A549 (cell line): ENCODE measurements around the gene DTWD1. TPM values are rescaled to one million over a fixed set of nuclear protein-coding genes. Genes with fewer than 3 reads are reported as not detected.

Experiments used
- ATAC-seq, 2 experiments: fragments of 200-7000 bp in 1 of 2; fragments of >200 bp in 1 of 2; cut with Nextera tagmentation in 1 of 2; cut with Tn5 transposase in 1 of 2; 3 replicates each; pipeline versions ENCODE4 v1.8.0 to v1.9.1; 2018 to 2020; ENCODE audit warnings: mild to moderate bottlenecking in 1 of 2, moderate library complexity in 1 of 2
- CTCF ChIA-PET: fragments of 300-600 bp; sonication (Branson Sonifier 250); formaldehyde crosslinking; extraction: SDS; loops from one replicate; lab custom pipeline; 2021; ENCODE audit warnings: antibody characterized with exemption, inconsistent platforms; lab: Yijun Ruan, JAX
- POLR2A ChIA-PET: fragments of 350-600 bp; formaldehyde crosslinking; extraction: SDS; loops from one replicate; lab custom pipeline; 2021; ENCODE audit warnings: antibody characterized with exemption, inconsistent platforms; lab: Yijun Ruan, JAX
- DNase-seq, 2 experiments: peaks; one replicate each; pipeline versions ENCODE4 v3.0.0 to v3.0.0-alpha.2; 2011 to 2016; ENCODE audit warnings: low read depth in 1 of 2, low spot score in 1 of 2
- FAIRE-seq: peaks from 2 replicates; lab custom pipeline; 2011; peaks lifted over from hg19 to GRCh38; lab: Jason Lieb, UNC
- H3K27ac ChIP-seq, 2 experiments: fragments of >200 bp; sonication (Bioruptor Twin); formaldehyde crosslinking; 3 replicates each; pipeline ENCODE4 v1.5.1; 2016 to 2017
- H3K4me1 ChIP-seq: fragments of >200 bp; sonication (Bioruptor Twin); formaldehyde crosslinking; 3 replicates; pipeline ENCODE4 v1.6.1; 2016
- H3K4me2 ChIP-seq: fragments of >200 bp; sonication (Bioruptor Twin); formaldehyde crosslinking; 3 replicates; pipeline ENCODE4 v1.6.1; 2016
- H3K4me3 ChIP-seq: fragments of >200 bp; sonication (Bioruptor Twin); formaldehyde crosslinking; 3 replicates; pipeline ENCODE4 v1.5.1; 2016
- H3K9me3 ChIP-seq: fragments of >200 bp; sonication (Bioruptor Twin); formaldehyde crosslinking; 3 replicates; pipeline ENCODE4 v1.6.1; 2016
- CEBPB ChIP-seq, 2 experiments: fragments of >200 bp in 1 of 2; sonication (Bioruptor Twin) in 1 of 2; formaldehyde crosslinking in 1 of 2; IDR thresholded peaks; 2 replicates each; pipeline ENCODE4 v1.6.1; 2012 to 2016
- CHD2 ChIP-seq: fragments of 150-350 bp; IDR thresholded peaks from 2 replicates; pipeline ENCODE4 v1.6.1; 2014; ENCODE audit warnings: low read length; ENCODE audit not compliant: partially characterized antibody
- CHD4 ChIP-seq: fragments of 200-600 bp; sonication (generic); IDR thresholded peaks from 2 replicates; pipeline ENCODE4 v1.6.1; 2016; ENCODE audit warnings: antibody characterized with exemption, mild to moderate bottlenecking, borderline replicate concordance
- CTCF ChIP-seq: fragments of >200 bp; sonication (Bioruptor Twin); formaldehyde crosslinking; IDR thresholded peaks from 3 replicates; pipeline ENCODE4 v1.5.1; 2016
- EHF ChIP-seq: fragments of 250-450 bp; sonication (Bioruptor Pico); IDR thresholded peaks from 2 replicates; pipeline ENCODE4 v1.5.0; 2020; ENCODE audit warnings: mild to moderate bottlenecking
- ESRRA ChIP-seq: fragments of 150-350 bp; IDR thresholded peaks from 2 replicates; pipeline ENCODE4 v1.6.1; 2014; ENCODE audit warnings: mild to moderate bottlenecking, low read length, borderline replicate concordance
- FOXS1 ChIP-seq: fragments of 250-450 bp; sonication (Bioruptor Pico); IDR thresholded peaks from 2 replicates; pipeline ENCODE4 v1.5.0; 2020; ENCODE audit warnings: mild to moderate bottlenecking, moderate library complexity
- GATA3 ChIP-seq: IDR thresholded peaks from 2 replicates; pipeline ENCODE4 v1.6.1; 2012; ENCODE audit warnings: borderline replicate concordance
- HES2 ChIP-seq: fragments of >200 bp; sonication (Bioruptor Twin); formaldehyde crosslinking; IDR thresholded peaks from 2 replicates; pipeline ENCODE4 v1.6.1; 2016
- HOXB13 ChIP-seq: fragments of 250-450 bp; sonication (Bioruptor Pico); IDR thresholded peaks from 2 replicates; pipeline ENCODE4 v1.5.0; 2020; ENCODE audit warnings: low read depth, mild to moderate bottlenecking, moderate library complexity
- JUN ChIP-seq, 2 experiments: fragments of >200 bp; sonication (Bioruptor Twin); formaldehyde crosslinking; IDR thresholded peaks; 2 replicates in 1 of 2; 3 replicates in 1 of 2; pipeline ENCODE4 v1.6.1; 2016 to 2017
- JUNB ChIP-seq: fragments of >200 bp; sonication (Bioruptor Twin); formaldehyde crosslinking; IDR thresholded peaks from 2 replicates; pipeline ENCODE4 v1.6.1; 2016
- MAX ChIP-seq: IDR thresholded peaks from 2 replicates; pipeline ENCODE4 v1.6.1; 2012
- NPAS2 ChIP-seq: fragments of 250-450 bp; sonication (Bioruptor Pico); IDR thresholded peaks from 2 replicates; pipeline ENCODE4 v1.8.0; 2022; ENCODE audit warnings: mild to moderate bottlenecking, moderate library complexity, borderline replicate concordance
- NR3C1 ChIP-seq: fragments of >200 bp; sonication (Bioruptor Twin); formaldehyde crosslinking; IDR thresholded peaks from 3 replicates; pipeline ENCODE4 v1.6.1; 2017
- RAD21 ChIP-seq, 2 experiments: fragments of >200 bp in 1 of 2; sonication (Bioruptor Twin) in 1 of 2; formaldehyde crosslinking in 1 of 2; IDR thresholded peaks in 1 of 2; conservative IDR thresholded peaks in 1 of 2; 2 replicates in 1 of 2; 3 replicates in 1 of 2; pipeline ENCODE4 v1.6.1; 2012 to 2018; ENCODE audit warnings: inconsistent platforms in 1 of 2
- RARB ChIP-seq: fragments of 250-450 bp; sonication (Bioruptor Pico); IDR thresholded peaks from 2 replicates; pipeline ENCODE4 v1.8.0; 2021; ENCODE audit warnings: mild to moderate bottlenecking, moderate library complexity
- REST ChIP-seq: fragments of 200-600 bp; sonication (generic); IDR thresholded peaks from 2 replicates; pipeline ENCODE4 v1.6.1; 2016; ENCODE audit warnings: antibody characterized with exemption, mild to moderate bottlenecking, moderate library complexity
- RFX5 ChIP-seq: fragments of 450-650 bp; IDR thresholded peaks from 2 replicates; pipeline ENCODE4 v1.7.1; 2014; ENCODE audit warnings: antibody characterized with exemption, mild to moderate bottlenecking, moderate library complexity
- SREBF2 ChIP-seq: fragments of 450-650 bp; IDR thresholded peaks from 2 replicates; pipeline ENCODE4 v1.6.1; 2014; ENCODE audit warnings: mild to moderate bottlenecking, moderate library complexity
- TFCP2L1 ChIP-seq: fragments of 250-450 bp; sonication (Bioruptor Pico); IDR thresholded peaks from 2 replicates; pipeline ENCODE4 v1.5.0; 2021; ENCODE audit warnings: mild to moderate bottlenecking
- TP53 ChIP-seq: fragments of 250-450 bp; sonication (Bioruptor Pico); IDR thresholded peaks from 2 replicates; pipeline ENCODE4 v1.5.0; 2021; ENCODE audit warnings: mild to moderate bottlenecking, moderate library complexity
- ZC3H11A ChIP-seq: fragments of 450-650 bp; IDR thresholded peaks from 2 replicates; pipeline ENCODE4 v1.6.1; 2014; ENCODE audit warnings: antibody characterized with exemption, mild to moderate bottlenecking
- ZSCAN20 ChIP-seq: fragments of 250-450 bp; sonication (Bioruptor Pico); IDR thresholded peaks from 2 replicates; pipeline ENCODE4 v1.8.0; 2022; ENCODE audit warnings: mild to moderate bottlenecking, moderate library complexity
- WGBS: methylation state at CpG from one replicate; pipeline ENCODE4 v1.1.6; 2017; ENCODE audit errors: missing lambda C conversion rate; 5-methylcytosine and 5-hydroxymethylcytosine counted together
- polyA plus RNA-seq, 4 experiments: library from polyadenylated mRNA; depleted of rRNA in 3 of 4; stranded (reverse); fragments of >200 nt; fragmentation: RNase III in 1 of 4; extraction: RNeasy Plus Mini Kit Qiagen cat#74134 plus additional on column Dnase treatment in 1 of 4; gene quantifications; 2 replicates in 3 of 4; 3 replicates in 1 of 4; pipeline ENCODE4 v1.2.3, GENCODE V29; 2011 to 2017

DTWD1 gene
- polyA plus RNA-seq, 2 of the 4 experiments (the other 2 are of a cell fraction) = 17.3 to 24.3 TPM

- TF ChIP-seq GATA3 = no peak
- TF ChIP-seq JUNB = no peak
- no peak for TF ChIP-seq CEBPB (IDR thresholded peaks at IDR 0.05)
- no peak for TF ChIP-seq CHD2
- no peak for TF ChIP-seq REST
- TF ChIP-seq CHD4 = no peak
- TF ChIP-seq RAD21 (conservative IDR thresholded peaks at IDR 0.05 in 1 of 2, IDR thresholded peaks at IDR 0.05 in 1 of 2) = no peak
- no peak for TF ChIP-seq RFX5
- no peak for TF ChIP-seq MAX
- TF ChIP-seq NR3C1 = no peak
- TF ChIP-seq RARB (CRISPR knock-in tag) = no peak
- TF ChIP-seq HES2 = no peak
- TF ChIP-seq ZC3H11A = no peak
- H3K4me3 ChIP-seq = no peak overlapping the region
- peaks cover 3% of the 10 kb centered on the region; the same call in 1 of the 3 replicates for H3K9me3 ChIP-seq
- 88% methylated on average over 1 of the region's 2 CpGs for WGBS
- FAIRE-seq = no peak
- no peaks in the 10 kb centered on the region for H3K4me1 ChIP-seq
- H3K4me2 ChIP-seq = no peak overlapping the region
- no peak for DNase-seq
- CTCF ChIA-PET = no interaction called here
- no peak overlapping the region for H3K27ac ChIP-seq
- POLR2A ChIA-PET = no interaction called here
- ATAC-seq = no peak
Observed at GRCh38 chr15:49604625-49605409, 16.0 kb upstream of the DTWD1 start.

GRCh38 chr15:49605588-49605987, 15.3 kb upstream of the DTWD1 start:
- Histone ChIP-seq H3K4me2 (no peak overlapping the region), H3K9me3 (peaks cover 3% of the 10 kb centered on the region; the same call in 1 of the 3 replicates), H3K4me1 (no peaks in the 10 kb centered on the region), H3K4me3 (no peak overlapping the region)
- FAIRE-seq = no peak
- WGBS = 75% methylated on average over 2 of the region's 2 CpGs
- TF ChIP-seq ZSCAN20 (no peak), HOXB13 (CRISPR knock-in tag) (no peak), ESRRA (no peak), JUN (IDR thresholded peaks at IDR 0.05) (no peak), NPAS2 (no peak), CHD4 (no peak), SREBF2 (no peak), EHF (CRISPR knock-in tag) (no peak), RAD21 (conservative IDR thresholded peaks at IDR 0.05 in 1 of 2, IDR thresholded peaks at IDR 0.05 in 1 of 2) (no peak), FOXS1 (CRISPR knock-in tag) (no peak), TFCP2L1 (no peak), TP53 (CRISPR knock-in tag) (no peak), CTCF (no peak)
- TF ChIP-seq, all 56 proteins: peak for 0
- no peak for DNase-seq
- ChIA-PET CTCF (no interaction called here), POLR2A (no interaction called here)
- no peak overlapping the region for H3K27ac ChIP-seq
- ATAC-seq = no peak
